Natural killer cell (primary cell): ENCODE data around the gene CACNA1F. TPM values are rescaled to one million over a fixed set of nuclear protein-coding genes. Genes with fewer than 3 reads are reported as not detected.

Experiments used
- ATAC-seq, 3 donors: fragments of 150-1000 bp in 2 of 3; fragments of 200-7000 bp in 1 of 3; cut with Tn5 transposase; 1 replicate in 1 of 3; 2 replicates in 2 of 3; pipeline ENCODE4 v1.10.0; 2021; ENCODE audit warnings: mild to moderate bottlenecking in 2 of 3, moderate library complexity in 2 of 3
- DNase-seq, 2 donors: peaks; one replicate each; pipeline versions ENCODE4 v3.0.0 to v3.0.0-alpha.2; 2013 to 2021; ENCODE audit warnings: mixed read lengths in 1 of 2
- H3K27ac ChIP-seq: one replicate; pipeline ENCODE4 v1.5.1; 2013; ENCODE audit warnings: mild to moderate bottlenecking, low read length
- H3K27me3 ChIP-seq: one replicate; pipeline ENCODE4 v1.6.1; 2013; ENCODE audit warnings: low read length; ENCODE audit not compliant: control insufficient read depth, insufficient read depth
- H3K36me3 ChIP-seq: one replicate; pipeline ENCODE4 v1.6.1; 2013; ENCODE audit warnings: low read length; ENCODE audit not compliant: control insufficient read depth, insufficient read depth
- H3K4me1 ChIP-seq: one replicate; pipeline ENCODE4 v1.6.1; 2013; ENCODE audit warnings: low read length; ENCODE audit not compliant: control insufficient read depth, insufficient read depth
- H3K4me3 ChIP-seq: one replicate; pipeline ENCODE4 v1.5.1; 2013; ENCODE audit warnings: low read length
- H3K9me3 ChIP-seq: one replicate; pipeline ENCODE4 v1.6.1; 2013; ENCODE audit warnings: low read length; ENCODE audit not compliant: control insufficient read depth, insufficient read depth
- H3K27ac Mint-ChIP-seq, 2 donors: one replicate each; pipeline ENCODE4 v1.8.0; 2022; ENCODE audit warnings: mild to moderate bottlenecking in 2 of 2, mixed read lengths in 2 of 2, moderate library complexity in 1 of 2
- H3K27me3 Mint-ChIP-seq, 2 donors: one replicate each; pipeline ENCODE4 v1.8.0; 2022; ENCODE audit warnings: low read depth in 2 of 2, mixed read lengths in 2 of 2
- H3K36me3 Mint-ChIP-seq: one replicate; pipeline ENCODE4 v1.8.0; 2022; ENCODE audit warnings: mixed read lengths
- H3K4me1 Mint-ChIP-seq, 2 donors: one replicate each; pipeline ENCODE4 v1.8.0; 2022; ENCODE audit warnings: mixed read lengths in 2 of 2
- H3K4me3 Mint-ChIP-seq: one replicate; pipeline ENCODE4 v1.8.0; 2022; ENCODE audit warnings: mild to moderate bottlenecking, moderate library complexity, mixed read lengths
- H3K9me3 Mint-ChIP-seq, 2 donors: one replicate each; pipeline ENCODE4 v1.8.0; 2022; ENCODE audit warnings: mixed read lengths in 2 of 2
- WGBS: methylation state at CpG from one replicate; pipeline ENCODE4 v1.1.7; 2013; ENCODE audit warnings: missing lambda C conversion rate; ENCODE audit not compliant: insufficient coverage; 5-methylcytosine and 5-hydroxymethylcytosine counted together
- intact Hi-C: fragments of 100-400 bp; cut with micrococcal nuclease; formaldehyde crosslinking; loops from one replicate; pipeline ENCODE4 v1.14.2; 2022
- total RNA-seq, 4 donors: library from RNA; stranded (reverse); fragments of 120-200 nt in 1 of 4; gene quantifications; one replicate each; pipeline versions ENCODE4 v1.2.3 to v1.2.4, GENCODE V29; 2013 to 2022
- TF ChIP-seq, protein P1 (sequence below): fragments of 200-600 bp; IDR thresholded peaks from one replicate; pipeline ENCODE4 v1.8.0; 2022; ENCODE audit warnings: antibody characterized with exemption

The CACNA1F gene
- total RNA-seq, 3 donors from 2014 or later (not counting 1 experiment from before 2014, with no cell fraction given): 0.48 to 1.1 (median 0.66) TPM

GRCh38 chrX:49276671-49277534, 43.8 kb upstream of the CACNA1F start:
- intact Hi-C loops: no loop called here
- DNase-seq: no peak
- H3K4me3 Mint-ChIP-seq: no peak overlapping the region
- no peaks in the 10 kb centered on the region for H3K9me3 Mint-ChIP-seq
- H3K4me1 ChIP-seq: peaks cover 41% of the 10 kb centered on the region
- no peaks in the 10 kb centered on the region for H3K9me3 ChIP-seq
- ATAC-seq: no peak
- 87% methylated on average over 17 of the region's 19 CpGs for WGBS
- no peak overlapping the region for H3K27ac ChIP-seq
- no peaks in the 10 kb centered on the region for H3K27me3 Mint-ChIP-seq
- no peaks in the 10 kb centered on the region for H3K36me3 ChIP-seq
- peak overlapping the region in 1 of 2 donors; percentile 37 for H3K27ac Mint-ChIP-seq
- TF ChIP-seq, protein P1, sequence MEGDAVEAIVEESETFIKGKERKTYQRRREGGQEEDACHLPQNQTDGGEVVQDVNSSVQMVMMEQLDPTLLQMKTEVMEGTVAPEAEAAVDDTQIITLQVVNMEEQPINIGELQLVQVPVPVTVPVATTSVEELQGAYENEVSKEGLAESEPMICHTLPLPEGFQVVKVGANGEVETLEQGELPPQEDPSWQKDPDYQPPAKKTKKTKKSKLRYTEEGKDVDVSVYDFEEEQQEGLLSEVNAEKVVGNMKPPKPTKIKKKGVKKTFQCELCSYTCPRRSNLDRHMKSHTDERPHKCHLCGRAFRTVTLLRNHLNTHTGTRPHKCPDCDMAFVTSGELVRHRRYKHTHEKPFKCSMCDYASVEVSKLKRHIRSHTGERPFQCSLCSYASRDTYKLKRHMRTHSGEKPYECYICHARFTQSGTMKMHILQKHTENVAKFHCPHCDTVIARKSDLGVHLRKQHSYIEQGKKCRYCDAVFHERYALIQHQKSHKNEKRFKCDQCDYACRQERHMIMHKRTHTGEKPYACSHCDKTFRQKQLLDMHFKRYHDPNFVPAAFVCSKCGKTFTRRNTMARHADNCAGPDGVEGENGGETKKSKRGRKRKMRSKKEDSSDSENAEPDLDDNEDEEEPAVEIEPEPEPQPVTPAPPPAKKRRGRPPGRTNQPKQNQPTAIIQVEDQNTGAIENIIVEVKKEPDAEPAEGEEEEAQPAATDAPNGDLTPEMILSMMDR: no peak
- H3K4me1 Mint-ChIP-seq: peaks cover 29 to 50% of the 10 kb centered on the region in 2 donors
- no peaks in the 10 kb centered on the region for H3K36me3 Mint-ChIP-seq
- no peaks in the 10 kb centered on the region for H3K27me3 ChIP-seq
- H3K4me3 ChIP-seq: no peak overlapping the region

GRCh38 chrX:49276207-49276606, 43.1 kb upstream of the CACNA1F start:
- 88% methylated on average over 1 of the region's 1 CpG for WGBS
- Histone ChIP-seq H3K27ac (no peak overlapping the region), H3K4me1 (peaks cover 48% of the 10 kb centered on the region), H3K4me3 (no peak overlapping the region), H3K27me3 (no peaks in the 10 kb centered on the region), H3K9me3 (no peaks in the 10 kb centered on the region), H3K36me3 (no peaks in the 10 kb centered on the region)
- no peak for ATAC-seq
- Mint-ChIP-seq H3K4me3 (no peak overlapping the region), H3K9me3 (no peaks in the 10 kb centered on the region), H3K27ac (no peak overlapping the region), H3K36me3 (no peaks in the 10 kb centered on the region), H3K4me1 (peaks cover 29 to 54% of the 10 kb centered on the region in 2 donors), H3K27me3 (no peaks in the 10 kb centered on the region)
- TF ChIP-seq, protein P1: no peak
- intact Hi-C loops: no loop called here
- DNase-seq: peak in 1 of 2 donors; percentile 2

DNA sequence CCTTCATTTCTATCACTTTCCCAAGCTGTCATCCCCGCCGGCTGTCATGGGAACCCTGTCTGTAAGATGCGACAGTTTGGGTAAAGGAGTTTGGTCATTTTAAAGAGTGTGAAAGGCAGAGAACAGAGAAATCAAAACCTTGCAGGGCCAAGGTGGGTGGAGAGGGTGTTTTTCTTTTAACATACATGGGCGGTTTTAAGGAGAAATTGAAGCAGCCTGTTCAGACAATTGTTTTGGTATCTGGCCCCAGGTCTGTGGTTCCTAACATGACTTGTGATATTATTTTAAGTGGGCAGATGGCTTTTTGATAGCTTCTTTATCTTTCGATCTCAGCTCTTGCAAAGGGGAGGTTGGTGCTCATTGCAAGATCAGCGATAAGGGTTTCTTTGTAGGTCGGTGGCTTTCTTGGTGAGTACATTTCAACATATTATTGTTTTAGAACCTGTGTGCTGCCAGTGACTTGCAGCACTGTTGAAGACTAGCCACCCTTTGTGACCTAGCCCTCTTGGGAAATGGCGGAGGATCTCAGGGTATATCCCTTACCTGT, 40.1 kb upstream of the CACNA1F start:
- H3K9me3 ChIP-seq: no peaks in the 10 kb centered on the region
- peaks cover 39 to 68% of the 10 kb centered on the region in 2 donors for H3K4me1 Mint-ChIP-seq
- no peaks in the 10 kb centered on the region for H3K36me3 ChIP-seq
- H3K27ac ChIP-seq: peak overlapping the region; percentile 48
- TF ChIP-seq, protein P1: no peak
- WGBS: 15% methylated on average over 6 of the region's 8 CpGs
- DNase-seq (peak in 1 of 2 donors; percentile 72), ATAC-seq (no peak)
- H3K27me3 Mint-ChIP-seq: no peaks in the 10 kb centered on the region
- H3K9me3 Mint-ChIP-seq: no peaks in the 10 kb centered on the region
- H3K36me3 Mint-ChIP-seq: no peaks in the 10 kb centered on the region
- H3K4me3 Mint-ChIP-seq: peak overlapping the region; percentile 65
- intact Hi-C loops: no loop called here
- no peaks in the 10 kb centered on the region for H3K27me3 ChIP-seq
- H3K4me3 ChIP-seq: no peak overlapping the region
- H3K27ac Mint-ChIP-seq: peak overlapping the region; percentile 52 to 67
- H3K4me1 ChIP-seq: peaks cover 65% of the 10 kb centered on the region
